ENCODE results near the gene USH1C. TPM values are rescaled to one million over a fixed set of nuclear protein-coding genes. Genes with fewer than 3 reads are reported as not detected.
A peak's percentile ranks its signal among the peaks of the same experiment; 100 is the strongest.

USH1C gene
- total RNA-seq, 1 donor = not detected

GRCh38 chr11:17473071-17473744 lies 71.0 kb downstream of the USH1C start:
- no peak for DNase-seq (ENCODE audit: low read depth)
- TF ChIP-seq CTCF (IDR thresholded peaks at IDR 0.05; ENCODE audit: insufficient read depth, low read depth, low read length) = peak; percentile 34
- no peak overlapping the region for H3K4me3 ChIP-seq (ENCODE audit: low read depth, low read length)

- no peak overlapping the region for H3K4me3 ChIP-seq (ENCODE audit: low read depth, low read length)
- TF ChIP-seq CTCF (IDR thresholded peaks at IDR 0.05; ENCODE audit: insufficient read depth, low read depth, low read length) = no peak
- no peak for DNase-seq (ENCODE audit: low read depth)
Measured at GRCh38 chr11:17472467-17472866, 71.7 kb downstream of the USH1C start.

GRCh38 chr11:17471501-17471900 lies 72.7 kb downstream of the USH1C start:
- H3K4me3 ChIP-seq (ENCODE audit: low read depth, low read length) = no peak overlapping the region
- DNase-seq (ENCODE audit: low read depth) = no peak
- TF ChIP-seq CTCF (IDR thresholded peaks at IDR 0.05; ENCODE audit: insufficient read depth, low read depth, low read length) = no peak

- DNase-seq (ENCODE audit: low read depth) = no peak
- no peak for TF ChIP-seq CTCF (IDR thresholded peaks at IDR 0.05; ENCODE audit: insufficient read depth, low read depth, low read length)
- no peak overlapping the region for H3K4me3 ChIP-seq (ENCODE audit: low read depth, low read length)
Measured at GRCh38 chr11:17469998-17470397, 74.2 kb downstream of the USH1C start.

- no peak for DNase-seq (ENCODE audit: low read depth)
- no peak overlapping the region for H3K4me3 ChIP-seq (ENCODE audit: low read depth, low read length)
- no peak for TF ChIP-seq CTCF (IDR thresholded peaks at IDR 0.05; ENCODE audit: insufficient read depth, low read depth, low read length)
Measured at GRCh38 chr11:17468122-17468521, 76.1 kb downstream of the USH1C start.

GRCh38 chr11:17463546-17464174 lies 80.6 kb downstream of the USH1C start:
- no peak for DNase-seq (ENCODE audit: low read depth)
- TF ChIP-seq CTCF (IDR thresholded peaks at IDR 0.05; ENCODE audit: insufficient read depth, low read depth, low read length) = no peak
- no peak overlapping the region for H3K4me3 ChIP-seq (ENCODE audit: low read depth, low read length)
